IPS-18a (cell line): ENCODE measurements around the gene TSACC.
"Not testable (repeated sequence)": the region's sequence is repeated elsewhere in the genome, so short reads cannot be mapped to it uniquely, and the experiment has no call there.

Experiments
- H3K27ac ChIP-seq: one replicate; pipeline ENCODE4 v1.5.1; 2013; ENCODE audit warnings: low read length
- H3K27me3 ChIP-seq: one replicate; pipeline ENCODE4 v1.6.1; 2013; ENCODE audit warnings: mild to moderate bottlenecking, low read length; ENCODE audit not compliant: control insufficient read depth, insufficient read depth
- H3K36me3 ChIP-seq: one replicate; pipeline ENCODE4 v1.6.1; 2013; ENCODE audit warnings: low read depth, low read length; ENCODE audit not compliant: control insufficient read depth
- H3K4me1 ChIP-seq: one replicate; pipeline ENCODE4 v1.6.1; 2013; ENCODE audit warnings: low read depth, low read length; ENCODE audit not compliant: control insufficient read depth
- H3K4me3 ChIP-seq: one replicate; pipeline ENCODE4 v1.5.1; 2013; ENCODE audit warnings: low read length
- H3K9ac ChIP-seq: one replicate; pipeline ENCODE4 v1.6.1; 2013; ENCODE audit warnings: mild to moderate bottlenecking, low read length, moderate library complexity
- H3K9me3 ChIP-seq: one replicate; pipeline ENCODE4 v1.6.1; 2013; ENCODE audit warnings: low read depth, low read length; ENCODE audit not compliant: control insufficient read depth

Gene TSACC

DNA sequence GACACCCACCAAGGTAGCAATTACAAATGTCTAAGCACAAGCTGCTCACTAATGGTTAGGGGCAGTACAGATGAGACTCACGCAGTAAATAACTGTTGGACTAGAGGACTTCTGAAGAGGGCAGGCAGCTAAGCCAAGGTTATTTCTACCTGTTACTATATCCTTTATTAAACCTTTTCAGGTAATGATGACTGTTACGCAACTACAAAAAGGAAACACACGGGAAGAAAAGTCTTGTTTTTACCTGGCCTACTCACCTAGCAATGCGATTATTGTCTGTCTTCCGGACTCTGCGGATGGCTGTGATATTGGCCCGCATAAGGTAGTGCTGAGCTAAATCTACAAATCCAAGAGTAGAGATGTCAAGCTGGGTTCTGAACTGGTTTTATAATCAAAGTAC lies 21.4 kb upstream of the TSACC start:
- Histone ChIP-seq H3K9ac (no peak overlapping the region), H3K4me1 (no peaks in the 10 kb centered on the region), H3K36me3 (peaks cover 91% of the 10 kb centered on the region), H3K27me3 (no peaks in the 10 kb centered on the region), H3K4me3 (no peak overlapping the region), H3K9me3 (no peaks in the 10 kb centered on the region), H3K27ac (no peak overlapping the region)

DNA sequence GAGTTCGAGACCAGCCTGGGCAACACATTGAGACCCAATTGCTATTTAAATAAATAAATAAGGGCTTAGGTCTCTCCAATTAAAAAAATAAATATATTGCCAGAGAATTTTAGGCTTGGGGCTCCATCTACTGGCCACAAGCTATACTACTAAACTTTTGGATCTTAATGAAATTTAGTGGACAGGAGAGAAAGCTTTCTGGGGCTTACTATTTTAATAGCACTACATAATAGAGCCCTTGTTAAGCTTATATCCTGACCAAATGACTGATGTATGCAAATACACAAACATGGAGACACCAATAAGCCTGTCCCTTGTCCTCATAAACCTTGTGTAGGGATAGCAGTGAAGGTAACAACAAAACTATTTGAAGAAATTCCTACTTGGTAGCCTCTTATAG lies 18.7 kb upstream of the TSACC start:
- Histone ChIP-seq H3K9me3 (no peaks in the 10 kb centered on the region), H3K36me3 (peaks cover 86% of the 10 kb centered on the region), H3K9ac (no peak overlapping the region), H3K4me3 (no peak overlapping the region), H3K4me1 (no peaks in the 10 kb centered on the region), H3K27ac (no peak overlapping the region), H3K27me3 (no peaks in the 10 kb centered on the region)

- Histone ChIP-seq H3K9ac (no peak overlapping the region), H3K27ac (no peak overlapping the region), H3K4me3 (no peak overlapping the region), H3K27me3 (no peaks in the 10 kb centered on the region), H3K36me3 (peaks cover 86% of the 10 kb centered on the region), H3K9me3 (no peaks in the 10 kb centered on the region), H3K4me1 (no peaks in the 10 kb centered on the region)
These were observed 17.8 kb upstream of the TSACC start for GRCh38 chr1:156320560-156320959.

DNA sequence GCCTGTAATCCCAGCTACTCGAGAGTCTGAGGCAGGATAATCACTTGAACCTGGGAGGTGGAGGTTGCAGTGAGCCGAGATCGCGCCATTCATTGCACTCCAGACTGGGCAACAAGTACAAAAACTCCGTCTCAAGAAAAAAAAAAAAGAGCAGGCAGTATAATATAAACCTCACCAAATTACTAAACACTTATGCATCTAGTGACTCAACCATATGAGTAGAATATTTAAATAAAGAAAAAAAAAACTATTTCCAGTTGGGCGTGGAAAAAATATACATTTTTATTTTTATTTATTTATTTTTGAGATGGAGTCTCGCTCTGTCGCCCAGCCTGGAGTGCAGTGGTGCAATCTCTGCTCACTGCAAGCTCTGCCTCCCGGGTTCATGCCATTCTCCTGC lies 15.1 kb upstream of the TSACC start:
- H3K4me3 ChIP-seq, H3K9me3 ChIP-seq, H3K27me3 ChIP-seq, H3K27ac ChIP-seq, H3K4me1 ChIP-seq, H3K9ac ChIP-seq: not testable (repeated sequence)
- H3K36me3 ChIP-seq: peaks cover 67% of the 10 kb centered on the region

GRCh38 chr1:156336242-156336641 lies 2.1 kb upstream of the TSACC start:
- no peak overlapping the region for H3K9ac ChIP-seq

DNA sequence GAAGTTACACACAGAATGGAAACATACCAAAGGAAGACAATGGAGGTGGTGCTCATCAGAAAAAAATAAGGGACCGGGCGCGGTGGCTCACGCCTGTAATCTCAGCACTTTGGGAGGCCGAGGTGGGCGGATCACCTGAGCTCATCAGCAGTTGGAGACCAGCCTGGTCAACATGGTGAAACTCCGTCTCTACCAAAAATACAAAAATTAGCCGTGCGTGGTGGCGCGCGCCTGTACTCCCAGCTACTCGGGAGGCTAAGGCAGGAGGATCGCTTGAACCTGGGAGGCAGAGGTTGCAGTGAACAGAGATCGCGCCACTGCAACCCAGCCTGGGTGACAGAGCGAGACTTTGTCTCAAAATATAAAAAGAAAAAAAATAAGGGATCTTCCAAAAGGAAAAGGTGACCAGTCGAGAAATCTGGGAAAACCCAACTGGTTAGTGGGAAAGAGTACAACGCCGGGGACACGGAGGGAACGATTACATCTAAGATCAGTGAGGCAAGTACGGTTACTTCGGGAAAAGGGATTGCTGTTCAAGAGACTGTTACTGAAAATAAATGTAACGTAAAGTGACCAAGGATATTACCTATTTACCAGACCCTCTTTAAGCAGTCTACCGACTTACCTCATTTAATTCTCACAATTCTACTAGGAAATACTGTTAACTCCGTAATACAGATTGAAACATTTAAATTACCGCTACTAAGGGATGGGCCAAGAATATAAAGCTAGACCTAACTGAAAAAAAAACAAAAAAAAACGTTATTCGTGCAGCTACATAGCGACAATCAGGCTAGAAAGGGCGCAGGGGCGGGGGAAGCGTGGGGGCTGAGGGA lies 1.1 kb upstream of the TSACC start:
- peak overlapping the region; percentile 80 for H3K27ac ChIP-seq
- peaks cover 32% of the 10 kb centered on the region for H3K36me3 ChIP-seq
- no peaks in the 10 kb centered on the region for H3K27me3 ChIP-seq
- H3K4me3 ChIP-seq: peak overlapping the region; percentile 99
- H3K9ac ChIP-seq: peak overlapping the region; percentile 93
- H3K4me1 ChIP-seq: no peaks in the 10 kb centered on the region
- H3K9me3 ChIP-seq: no peaks in the 10 kb centered on the region

More at GRCh38 chr1:156336242-156336641, 2.1 kb upstream of the TSACC start:
- Histone ChIP-seq H3K9me3 (no peaks in the 10 kb centered on the region), H3K4me1 (no peaks in the 10 kb centered on the region), H3K4me3 (peak overlapping the region; percentile 99), H3K27ac (no peak overlapping the region), H3K36me3 (peaks cover 37% of the 10 kb centered on the region), H3K27me3 (no peaks in the 10 kb centered on the region)

DNA sequence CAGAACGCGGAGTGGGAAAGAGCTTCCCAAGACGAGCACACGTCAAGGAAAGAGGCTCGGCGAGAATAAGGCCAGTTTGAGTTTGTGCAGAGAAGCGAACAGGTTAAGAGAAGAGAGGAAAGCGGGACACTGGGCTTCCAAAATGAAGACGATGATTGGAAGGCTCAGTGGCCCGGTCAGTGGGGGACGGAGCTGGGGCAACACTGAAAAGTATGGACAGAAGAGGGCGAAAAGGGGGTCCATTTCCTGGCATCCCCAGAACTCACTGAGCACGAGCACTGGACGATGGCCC lies 492 bp upstream of the TSACC start:
- peaks cover 27% of the 10 kb centered on the region for H3K36me3 ChIP-seq
- peak overlapping the region; percentile 93 for H3K9ac ChIP-seq
- H3K27me3 ChIP-seq: no peaks in the 10 kb centered on the region
- no peaks in the 10 kb centered on the region for H3K4me1 ChIP-seq
- H3K27ac ChIP-seq: peak overlapping the region; percentile 80
- peak overlapping the region; percentile 99 for H3K4me3 ChIP-seq
- H3K9me3 ChIP-seq: no peaks in the 10 kb centered on the region

GRCh38 chr1:156342166-156342955 lies 4.0 kb downstream of the TSACC start:
- no peak overlapping the region for H3K27ac ChIP-seq
- no peaks in the 10 kb centered on the region for H3K9me3 ChIP-seq
- no peak overlapping the region for H3K9ac ChIP-seq
- no peak overlapping the region for H3K4me3 ChIP-seq
- no peaks in the 10 kb centered on the region for H3K4me1 ChIP-seq
- no peaks in the 10 kb centered on the region for H3K27me3 ChIP-seq
- H3K36me3 ChIP-seq: no peaks in the 10 kb centered on the region

- Histone ChIP-seq H3K4me3 (no peak overlapping the region), H3K4me1 (no peaks in the 10 kb centered on the region), H3K27ac (no peak overlapping the region), H3K9me3 (no peaks in the 10 kb centered on the region), H3K36me3 (no peaks in the 10 kb centered on the region), H3K9ac (no peak overlapping the region), H3K27me3 (no peaks in the 10 kb centered on the region)
These were observed 6.1 kb downstream of the TSACC start for GRCh38 chr1:156344409-156344808.

DNA sequence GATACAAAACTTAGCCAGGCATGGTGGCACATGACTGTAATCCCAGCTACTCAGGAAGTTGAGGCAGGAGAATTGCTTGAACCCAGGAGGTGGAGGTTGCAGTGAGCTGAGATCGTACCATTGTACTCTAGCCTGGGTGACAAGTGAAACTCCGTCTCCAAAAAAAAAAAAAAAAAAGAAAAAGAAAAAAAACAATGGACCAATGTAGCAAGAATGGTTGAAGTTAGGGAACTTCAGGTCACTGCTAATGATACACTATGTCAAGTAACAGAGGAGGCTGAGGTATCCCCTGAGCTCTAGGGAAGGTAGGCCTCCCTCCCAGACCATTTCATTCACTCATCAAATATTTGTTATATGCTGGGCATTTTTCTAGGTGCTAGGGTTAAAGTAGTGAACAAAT lies 7.7 kb downstream of the TSACC start:
- H3K4me1 ChIP-seq, H3K4me3 ChIP-seq, H3K36me3 ChIP-seq, H3K27me3 ChIP-seq, H3K9me3 ChIP-seq, H3K9ac ChIP-seq, H3K27ac ChIP-seq: not testable (repeated sequence)

DNA sequence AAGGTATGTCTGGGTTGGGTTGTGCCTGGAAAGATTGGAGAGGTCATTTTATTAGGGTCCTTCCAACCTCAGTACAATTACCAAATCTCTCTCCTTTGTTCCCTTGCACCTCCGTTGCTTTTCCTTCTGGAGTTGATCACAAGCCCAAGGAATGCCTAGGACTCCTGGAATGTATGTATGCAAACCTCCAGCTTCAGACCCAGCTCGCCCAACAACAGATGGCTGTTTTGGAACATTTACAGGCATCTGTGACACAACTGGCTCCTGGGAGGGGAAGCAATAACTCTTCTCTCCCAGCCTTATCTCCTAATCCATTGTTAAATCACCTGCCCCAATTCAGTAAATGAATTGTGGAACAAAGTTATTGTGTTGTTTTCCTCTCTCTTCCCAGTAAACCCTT lies 8.3 kb downstream of the TSACC start:
- H3K27ac ChIP-seq: no peak overlapping the region
- H3K36me3 ChIP-seq: no peaks in the 10 kb centered on the region
- H3K27me3 ChIP-seq: no peaks in the 10 kb centered on the region
- H3K4me1 ChIP-seq: no peaks in the 10 kb centered on the region
- no peaks in the 10 kb centered on the region for H3K9me3 ChIP-seq
- no peak overlapping the region for H3K9ac ChIP-seq
- no peak overlapping the region for H3K4me3 ChIP-seq

DNA sequence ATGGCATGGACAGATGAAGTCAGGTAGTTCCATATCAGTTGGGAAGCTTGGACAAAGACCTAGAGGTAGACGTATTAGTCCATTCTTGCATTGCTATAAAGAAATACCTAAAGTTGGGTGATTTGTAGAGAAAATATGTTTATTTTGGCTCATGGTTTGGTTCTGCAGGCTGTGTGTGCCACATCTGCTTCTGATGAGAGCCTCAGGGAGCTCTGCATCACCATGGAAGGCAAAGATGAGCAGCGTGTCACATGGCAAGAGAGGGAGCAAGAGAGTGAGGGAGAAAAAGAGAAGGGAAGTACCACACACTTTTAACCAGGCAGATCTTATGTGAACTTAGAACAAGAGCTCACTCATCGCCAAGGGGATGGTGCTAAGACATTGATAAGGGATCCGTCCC lies 9.0 kb downstream of the TSACC start:
- Histone ChIP-seq H3K9ac (no peak overlapping the region), H3K9me3 (no peaks in the 10 kb centered on the region), H3K4me3 (no peak overlapping the region), H3K4me1 (no peaks in the 10 kb centered on the region), H3K27me3 (no peaks in the 10 kb centered on the region), H3K27ac (no peak overlapping the region), H3K36me3 (no peaks in the 10 kb centered on the region)
